Ishikawa (cell line): ENCODE results near the gene BORCS8.

Experiments used
- CEBPB ChIP-seq: IDR thresholded peaks from 2 replicates; pipeline ENCODE4 v1.6.1; 2012
- CREB1 ChIP-seq: IDR thresholded peaks from 2 replicates; pipeline ENCODE4 v1.6.1; 2012; ENCODE audit warnings: low read depth
- EGR1 ChIP-seq: IDR thresholded peaks from 2 replicates; pipeline ENCODE4 v1.6.1; 2012
- EP300 ChIP-seq: IDR thresholded peaks from 2 replicates; pipeline ENCODE4 v1.6.1; 2012; ENCODE audit warnings: borderline replicate concordance
- FOXM1 ChIP-seq: IDR thresholded peaks from 2 replicates; pipeline ENCODE4 v1.6.1; 2012; ENCODE audit warnings: low read depth, borderline replicate concordance
- MAX ChIP-seq: IDR thresholded peaks from 2 replicates; pipeline ENCODE4 v1.6.1; 2012
- NFIC ChIP-seq: IDR thresholded peaks from 2 replicates; pipeline ENCODE4 v1.6.1; 2012
- RAD21 ChIP-seq: IDR thresholded peaks from 2 replicates; pipeline ENCODE4 v1.6.1; 2012; ENCODE audit warnings: low read depth
- TAF1 ChIP-seq: IDR thresholded peaks from 2 replicates; pipeline ENCODE4 v1.6.1; 2012; ENCODE audit warnings: low read depth, mild to moderate bottlenecking
- TCF12 ChIP-seq: IDR thresholded peaks from 2 replicates; pipeline ENCODE4 v1.6.1; 2012; ENCODE audit warnings: low read depth
- TEAD4 ChIP-seq: IDR thresholded peaks from 2 replicates; pipeline ENCODE4 v1.6.1; 2012
- USF1 ChIP-seq: IDR thresholded peaks from 2 replicates; pipeline ENCODE4 v1.6.1; 2012
- YY1 ChIP-seq: IDR thresholded peaks from 2 replicates; pipeline ENCODE4 v1.6.1; 2012; ENCODE audit warnings: low read depth
- ZBTB7A ChIP-seq: IDR thresholded peaks from 2 replicates; pipeline ENCODE4 v1.6.1; 2012; ENCODE audit warnings: low read depth
- TF ChIP-seq, protein P1 (sequence below): IDR thresholded peaks from 2 replicates; pipeline ENCODE4 v1.6.1; 2012; ENCODE audit warnings: low read depth, mild to moderate bottlenecking

BORCS8 gene

DNA sequence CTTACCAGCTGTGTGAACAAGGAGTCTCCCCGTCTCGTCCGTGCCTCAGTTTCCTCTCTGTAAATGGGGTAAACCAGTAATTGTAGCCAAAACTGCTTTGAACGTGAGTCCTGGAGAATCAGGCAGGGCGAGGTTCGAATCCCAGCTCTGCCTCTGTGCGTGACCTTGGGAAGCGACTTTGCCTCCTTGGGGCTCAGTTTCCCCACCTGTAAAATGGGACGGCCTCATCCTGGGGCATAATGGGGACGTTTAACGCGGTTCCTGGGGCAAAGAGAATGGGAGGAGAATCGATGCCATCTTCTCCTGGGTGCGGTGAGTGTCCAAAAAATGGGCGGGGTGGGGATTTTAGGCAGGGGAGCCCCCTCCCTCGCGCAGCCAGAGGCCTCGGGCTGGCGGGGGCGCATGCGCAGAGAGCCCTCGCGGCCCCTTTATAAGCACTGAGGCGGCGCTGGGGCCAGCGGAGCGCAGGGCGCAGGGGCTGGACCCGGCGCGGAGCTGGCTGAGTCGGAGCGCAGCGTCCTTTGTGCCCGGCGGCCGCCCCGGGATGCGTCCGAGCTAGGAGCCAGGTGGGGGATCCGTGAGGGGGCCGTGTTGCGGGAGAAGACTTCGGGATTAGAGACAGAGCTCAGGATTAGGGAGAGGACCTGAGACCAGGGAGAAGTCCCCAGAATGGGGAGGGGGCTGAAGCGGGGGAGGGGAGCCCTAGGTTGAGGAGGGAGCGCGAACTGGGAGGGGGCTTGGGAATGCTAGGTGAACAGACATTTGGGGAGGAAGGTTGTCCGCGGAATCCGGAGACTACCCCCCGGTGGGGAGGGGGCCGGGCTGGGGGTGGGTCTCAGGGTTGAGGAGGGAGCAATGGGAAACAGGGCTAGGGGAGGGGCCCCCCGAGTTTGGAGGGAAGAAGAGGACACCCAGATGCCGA lies 19.8 kb upstream of the BORCS8 start, which contains the start of gene NCAN:
TSS of gene NCAN (plus strand) at position 460 of the 922 bp plus-strand sequence. CDS start 4,996 bp downstream, outside the sequence.
- TF ChIP-seq CREB1 (no peak), TAF1 (no peak), ZBTB7A (no peak), YY1 (no peak), USF1 (no peak), EP300 (no peak)

DNA sequence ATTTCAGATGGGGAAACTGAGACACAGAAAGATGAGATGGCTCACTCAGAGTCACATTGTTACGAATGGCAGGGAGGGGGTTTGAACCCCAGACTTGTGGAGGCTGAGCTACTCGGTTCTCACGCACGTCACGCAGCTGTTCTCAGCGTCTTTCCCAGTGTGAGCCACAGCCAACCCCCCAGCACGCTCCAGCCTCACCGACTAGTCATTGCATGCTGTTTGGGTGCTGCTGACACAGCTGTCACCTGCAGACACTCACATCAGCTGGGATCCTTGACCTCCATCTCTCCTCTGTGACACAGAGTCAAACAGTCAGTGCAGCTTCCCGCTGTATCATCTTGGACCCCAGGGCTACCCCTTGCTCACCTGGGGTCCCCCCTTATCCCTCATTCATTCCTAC lies 17.4 kb upstream of the BORCS8 start:
- no peak for TF ChIP-seq FOXM1
- TF ChIP-seq EGR1, result no peak
- no peak for TF ChIP-seq TAF1
- TF ChIP-seq TEAD4, result no peak
- no peak for TF ChIP-seq CEBPB
- no peak for TF ChIP-seq MAX
- TF ChIP-seq, protein P1, sequence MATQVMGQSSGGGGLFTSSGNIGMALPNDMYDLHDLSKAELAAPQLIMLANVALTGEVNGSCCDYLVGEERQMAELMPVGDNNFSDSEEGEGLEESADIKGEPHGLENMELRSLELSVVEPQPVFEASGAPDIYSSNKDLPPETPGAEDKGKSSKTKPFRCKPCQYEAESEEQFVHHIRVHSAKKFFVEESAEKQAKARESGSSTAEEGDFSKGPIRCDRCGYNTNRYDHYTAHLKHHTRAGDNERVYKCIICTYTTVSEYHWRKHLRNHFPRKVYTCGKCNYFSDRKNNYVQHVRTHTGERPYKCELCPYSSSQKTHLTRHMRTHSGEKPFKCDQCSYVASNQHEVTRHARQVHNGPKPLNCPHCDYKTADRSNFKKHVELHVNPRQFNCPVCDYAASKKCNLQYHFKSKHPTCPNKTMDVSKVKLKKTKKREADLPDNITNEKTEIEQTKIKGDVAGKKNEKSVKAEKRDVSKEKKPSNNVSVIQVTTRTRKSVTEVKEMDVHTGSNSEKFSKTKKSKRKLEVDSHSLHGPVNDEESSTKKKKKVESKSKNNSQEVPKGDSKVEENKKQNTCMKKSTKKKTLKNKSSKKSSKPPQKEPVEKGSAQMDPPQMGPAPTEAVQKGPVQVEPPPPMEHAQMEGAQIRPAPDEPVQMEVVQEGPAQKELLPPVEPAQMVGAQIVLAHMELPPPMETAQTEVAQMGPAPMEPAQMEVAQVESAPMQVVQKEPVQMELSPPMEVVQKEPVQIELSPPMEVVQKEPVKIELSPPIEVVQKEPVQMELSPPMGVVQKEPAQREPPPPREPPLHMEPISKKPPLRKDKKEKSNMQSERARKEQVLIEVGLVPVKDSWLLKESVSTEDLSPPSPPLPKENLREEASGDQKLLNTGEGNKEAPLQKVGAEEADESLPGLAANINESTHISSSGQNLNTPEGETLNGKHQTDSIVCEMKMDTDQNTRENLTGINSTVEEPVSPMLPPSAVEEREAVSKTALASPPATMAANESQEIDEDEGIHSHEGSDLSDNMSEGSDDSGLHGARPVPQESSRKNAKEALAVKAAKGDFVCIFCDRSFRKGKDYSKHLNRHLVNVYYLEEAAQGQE, result no peak
- no peak for TF ChIP-seq NFIC
- TF ChIP-seq CREB1, result no peak
- TF ChIP-seq ZBTB7A, result no peak
- no peak for TF ChIP-seq RAD21
- TF ChIP-seq USF1, result no peak
- no peak for TF ChIP-seq TCF12

- TF ChIP-seq CREB1, result no peak
- TF ChIP-seq TAF1, result no peak
- no peak for TF ChIP-seq EP300
- TF ChIP-seq RAD21, result no peak
- no peak for TF ChIP-seq YY1
- no peak for TF ChIP-seq EGR1
- no peak for TF ChIP-seq MAX
These were observed 16.0 kb upstream of the BORCS8 start for GRCh38 chr19:19207637-19208572.

GRCh38 chr19:19206938-19207337 lies 15.0 kb upstream of the BORCS8 start:
- TF ChIP-seq CREB1 (no peak), MAX (no peak), EP300 (no peak), CEBPB (no peak), USF1 (no peak), NFIC (no peak), ZBTB7A (no peak), TAF1 (no peak), EGR1 (no peak), TCF12 (no peak), RAD21 (no peak), FOXM1 (no peak), TEAD4 (no peak), YY1 (no peak)
- TF ChIP-seq, protein P1, result no peak
